GM19043 (cell line): ENCODE data around the gene BRINP3.

Source experiments
- ATAC-seq: cut with Tn5 transposase; IDR thresholded peaks from one replicate; pipeline ENCODE4 v1.9.1; 2021; ENCODE audit warnings: low read depth; ENCODE audit not compliant: unreplicated experiment

The BRINP3 gene

DNA sequence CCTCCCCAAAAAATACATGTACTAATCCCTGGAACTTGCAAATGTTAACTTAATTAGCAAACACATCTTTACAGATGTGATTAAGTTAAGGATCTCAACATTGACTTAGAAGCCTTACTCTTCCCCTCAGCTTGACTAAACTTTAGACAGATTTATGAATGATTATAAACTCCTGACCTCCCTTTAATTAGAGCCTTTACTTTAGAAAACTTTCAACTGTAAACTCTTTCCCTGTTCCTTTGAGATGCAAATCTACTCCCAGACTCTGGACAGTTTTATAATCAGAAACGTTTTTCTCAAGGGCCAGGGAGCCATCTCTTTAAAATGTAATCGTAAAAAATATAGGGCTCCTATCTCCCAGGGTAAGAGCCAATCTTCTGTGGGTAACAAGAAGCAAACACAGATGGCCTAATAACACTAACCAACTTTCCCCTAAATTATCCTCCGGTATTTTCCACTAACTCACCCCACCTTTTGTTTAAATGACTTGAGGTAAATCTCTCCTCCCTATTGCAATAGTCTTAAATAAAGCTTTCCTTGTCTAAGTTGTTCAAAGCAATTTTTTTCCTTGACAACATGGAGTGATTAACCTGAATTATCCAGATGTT is 284.1 kb downstream of the BRINP3 start:
- ATAC-seq, result no peak

GRCh38 chr1:190192627-190193026 is 285.0 kb downstream of the BRINP3 start:
- no peak for ATAC-seq

DNA sequence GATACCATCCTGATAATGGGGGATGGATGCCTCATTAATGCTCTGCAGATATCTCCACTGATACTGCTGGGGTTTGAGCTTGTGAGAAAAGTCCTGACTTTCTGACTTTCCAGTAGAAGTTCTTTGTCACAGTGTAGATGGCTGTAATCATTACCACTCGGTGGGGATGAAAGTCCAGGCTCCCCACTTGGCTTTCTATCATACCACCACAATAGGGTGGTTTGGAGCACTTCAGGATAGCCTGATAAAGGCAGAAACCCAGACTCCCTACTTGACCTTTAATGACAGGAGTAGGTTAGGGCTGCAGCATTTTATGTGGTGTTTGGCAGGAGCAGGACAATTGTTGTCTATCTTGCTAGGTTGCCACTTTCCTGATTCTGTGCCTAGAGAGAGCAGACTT is 294.1 kb downstream of the BRINP3 start:
- no peak for ATAC-seq

- no peak for ATAC-seq
Measured at GRCh38 chr1:190179817-190180216, 297.8 kb downstream of the BRINP3 start.

DNA sequence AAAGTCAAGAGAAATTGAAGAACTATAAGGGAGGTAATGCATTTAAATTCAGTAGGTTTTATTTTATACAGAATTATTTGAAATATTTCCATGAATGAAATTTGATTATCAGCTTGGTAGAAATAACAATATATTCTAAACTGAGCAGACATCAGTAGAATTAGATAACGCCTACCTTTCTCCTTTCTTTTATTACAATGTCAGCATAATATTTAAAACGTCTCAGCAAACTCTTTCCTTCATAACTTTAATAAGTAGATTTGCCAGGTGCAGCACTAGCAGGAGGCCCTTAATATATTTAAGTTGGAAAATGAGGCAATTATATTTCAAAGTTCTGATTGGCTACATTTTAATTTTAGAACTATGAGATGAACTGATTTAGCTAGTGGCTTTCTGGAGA is 298.8 kb downstream of the BRINP3 start:
- no peak for ATAC-seq

GRCh38 chr1:190177555-190177954 is 300.1 kb downstream of the BRINP3 start:
- ATAC-seq, result no peak

DNA sequence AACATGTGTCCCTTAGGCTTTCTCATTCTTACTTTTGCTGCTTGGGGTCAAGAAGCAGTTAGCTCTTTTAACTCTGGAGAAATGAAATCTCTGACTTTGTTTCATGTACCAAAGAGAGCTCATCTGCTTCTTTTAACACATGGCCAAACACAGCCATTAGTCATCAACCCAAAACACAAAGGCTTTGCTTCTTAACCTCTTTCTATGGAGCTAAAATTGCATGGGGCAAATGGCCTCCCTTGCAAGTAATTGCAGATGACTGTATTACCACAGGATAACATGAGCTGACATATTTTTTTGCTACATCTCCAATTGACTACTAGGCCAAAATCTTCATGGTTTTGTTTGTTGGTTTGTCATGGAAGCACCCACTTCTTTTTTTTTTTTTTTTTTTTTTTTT is 300.9 kb downstream of the BRINP3 start:
- no peak for ATAC-seq

DNA sequence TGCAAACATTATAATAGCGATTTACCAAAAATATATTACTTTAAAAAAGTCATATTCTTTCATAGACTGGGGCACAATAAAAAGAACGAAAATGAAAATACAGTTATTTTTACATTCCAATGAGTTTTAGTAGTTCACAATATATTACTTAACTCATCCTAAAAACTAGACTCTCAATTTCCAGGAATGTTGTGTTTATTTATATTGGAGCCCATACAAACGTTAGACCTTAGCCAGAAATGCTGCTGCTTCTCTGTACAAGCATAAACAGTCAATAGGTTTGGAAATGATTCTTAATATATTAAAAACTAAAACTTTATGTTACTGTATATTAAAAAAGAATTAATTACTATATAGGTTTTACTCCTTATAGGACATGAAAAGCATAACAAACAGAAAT is 302.3 kb downstream of the BRINP3 start:
- ATAC-seq, result no peak

- no peak for ATAC-seq
Measured at GRCh38 chr1:190172651-190173430, 304.8 kb downstream of the BRINP3 start.

DNA sequence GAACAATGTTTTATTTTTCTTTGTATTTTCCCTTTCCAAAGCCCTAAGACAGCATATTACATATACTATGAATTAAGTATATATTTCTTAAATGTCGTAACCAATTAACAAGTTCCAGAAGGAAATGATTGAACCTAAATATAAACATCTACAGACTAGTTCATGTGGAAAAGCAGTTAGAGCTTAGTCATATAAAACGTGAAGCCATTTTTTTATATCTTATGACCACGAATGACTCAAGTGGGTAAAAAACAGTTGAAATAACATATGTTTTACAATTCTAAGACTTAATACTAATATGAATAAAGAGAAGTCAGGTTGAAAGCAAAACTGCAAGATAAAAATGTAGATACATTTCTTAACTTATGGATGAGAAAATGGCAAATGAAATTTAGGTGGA is 307.3 kb downstream of the BRINP3 start:
- no peak for ATAC-seq

GRCh38 chr1:190169311-190170067 is 308.2 kb downstream of the BRINP3 start:
- no peak for ATAC-seq

- ATAC-seq, result no peak
Measured at GRCh38 chr1:190168893-190169280, 308.8 kb downstream of the BRINP3 start.

- no peak for ATAC-seq
Measured at GRCh38 chr1:190168116-190168892, 309.4 kb downstream of the BRINP3 start.

DNA sequence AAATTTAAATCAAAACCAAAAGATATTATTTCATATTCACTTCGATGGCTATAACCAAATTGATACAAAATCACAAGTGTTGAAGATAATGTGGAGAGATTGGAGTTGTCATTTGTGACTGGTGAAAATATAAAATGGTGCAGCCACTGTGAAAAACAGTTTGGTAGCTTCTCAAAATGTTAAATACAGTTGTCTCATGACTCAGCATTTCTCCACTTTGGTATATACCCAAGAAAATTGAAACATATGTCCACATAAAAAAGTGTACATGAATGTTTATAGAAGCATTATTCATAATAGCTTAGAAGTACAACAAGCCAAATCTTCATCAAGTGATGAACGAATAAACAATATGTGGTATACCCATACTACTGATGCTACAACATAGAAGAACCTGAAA is 318.5 kb downstream of the BRINP3 start:
- no peak for ATAC-seq

- no peak for ATAC-seq
Measured at GRCh38 chr1:190154744-190155143, 322.9 kb downstream of the BRINP3 start.

DNA sequence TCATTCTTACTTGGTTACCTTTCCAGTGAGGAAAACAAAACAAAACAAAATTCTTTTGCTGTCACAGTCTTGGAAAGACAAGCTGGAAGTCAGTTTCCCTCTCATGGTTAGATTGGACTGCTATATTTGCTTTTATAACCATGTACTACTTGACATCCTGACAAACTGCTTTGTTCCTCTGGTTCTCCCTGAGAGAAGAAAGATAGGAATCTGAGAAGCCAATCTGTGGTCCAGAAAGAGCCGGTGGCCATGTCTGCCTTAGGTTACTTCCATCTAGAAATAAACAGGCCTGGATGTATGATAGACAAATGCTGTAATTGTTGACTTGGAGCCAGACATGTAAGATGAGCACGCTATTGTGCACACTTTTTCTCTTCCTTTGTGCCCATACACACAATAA is 330.0 kb downstream of the BRINP3 start:
- no peak for ATAC-seq

- no peak for ATAC-seq
Measured at GRCh38 chr1:190144650-190145049, 333.0 kb downstream of the BRINP3 start.

- no peak for ATAC-seq
Measured at GRCh38 chr1:190140644-190141043, 337.0 kb downstream of the BRINP3 start.

DNA sequence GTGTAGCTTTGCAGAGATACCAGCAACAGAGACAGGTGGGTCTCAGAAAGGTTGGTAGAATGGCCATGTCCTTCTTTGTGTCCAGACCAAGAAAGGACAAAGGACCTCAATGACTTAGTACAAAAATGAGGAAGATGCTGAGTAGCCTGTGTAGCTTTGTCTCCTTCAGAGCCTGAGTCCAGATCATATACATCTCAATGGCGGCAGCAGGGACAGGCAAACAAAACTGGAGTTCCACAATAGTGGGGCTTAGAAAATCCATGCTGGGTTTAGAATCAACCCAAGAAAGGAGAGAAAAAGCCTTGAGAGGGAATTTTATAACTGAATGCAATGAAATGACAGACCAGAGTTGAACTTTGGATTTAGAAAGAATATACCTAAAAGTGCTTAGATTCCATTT is 339.0 kb downstream of the BRINP3 start:
- no peak for ATAC-seq

DNA sequence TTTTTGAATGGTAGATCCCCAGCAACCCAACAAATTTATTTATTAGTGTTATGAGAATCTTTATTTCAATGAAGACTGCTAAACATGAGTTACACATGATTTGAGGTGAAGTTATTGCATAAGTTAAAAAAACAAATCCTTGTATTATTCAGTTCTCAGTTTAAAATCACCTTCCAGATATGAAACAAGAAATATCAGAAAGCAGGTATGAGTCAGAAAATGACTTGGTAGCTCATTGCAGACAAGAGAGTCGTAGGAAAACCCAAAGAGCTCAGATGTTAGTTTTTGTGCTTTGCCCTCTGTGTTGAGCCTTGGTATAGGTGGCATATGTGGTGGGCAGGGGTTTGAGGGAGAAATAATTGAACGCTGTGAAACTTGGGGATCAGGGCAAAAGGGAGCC is 339.4 kb downstream of the BRINP3 start:
- ATAC-seq, result no peak

DNA sequence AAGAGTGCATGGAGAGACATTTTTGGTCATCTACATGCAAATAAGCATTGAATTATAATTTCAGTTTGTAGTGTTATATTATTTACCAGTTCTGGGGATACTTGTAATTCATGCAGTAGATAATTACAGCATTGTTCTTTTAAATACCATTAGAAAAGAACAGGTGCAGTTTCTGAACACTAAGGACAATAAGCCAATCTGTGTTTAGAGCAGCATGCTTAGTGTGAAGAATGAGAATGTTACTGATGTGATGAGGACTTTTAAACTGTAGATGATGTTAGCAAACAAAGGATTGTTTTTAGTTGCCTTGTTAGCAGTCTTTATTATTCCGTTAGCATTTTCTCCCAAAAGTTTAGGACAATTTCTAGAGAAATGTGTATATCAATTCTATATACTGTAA is 348.3 kb downstream of the BRINP3 start:
- no peak for ATAC-seq
